ENCODE measurements around the gene GOLPH3L. TPM values are rescaled to one million over a fixed set of nuclear protein-coding genes. Genes with fewer than 3 reads are reported as not detected.
"Not testable (repeated sequence)": the region's sequence is repeated elsewhere in the genome, so short reads cannot be mapped to it uniquely, and the experiment has no call there.

The GOLPH3L gene
- total RNA-seq, 1 experiment from 2014 or later = 14.1 TPM

DNA sequence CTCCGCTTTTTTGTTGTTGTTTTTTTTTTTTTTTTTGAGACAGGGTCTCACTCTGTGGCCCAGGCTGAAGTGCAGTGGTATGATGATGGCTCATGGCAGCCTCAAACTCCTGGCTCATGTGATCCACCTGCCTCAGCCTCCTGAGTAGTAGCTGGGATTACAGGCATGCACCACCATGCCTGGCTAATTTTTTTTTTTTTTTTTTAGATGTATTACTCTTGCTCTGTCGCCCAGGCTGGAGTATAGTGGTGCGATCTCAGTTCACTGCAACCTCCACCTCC, 91.6 kb downstream of the GOLPH3L start:
- peaks cover 20% of the 10 kb centered on the region for H3K36me3 ChIP-seq
- not testable (repeated sequence) for H3K4me3 ChIP-seq, DNase-seq, H3K9me3 ChIP-seq, H3K27me3 ChIP-seq

DNA sequence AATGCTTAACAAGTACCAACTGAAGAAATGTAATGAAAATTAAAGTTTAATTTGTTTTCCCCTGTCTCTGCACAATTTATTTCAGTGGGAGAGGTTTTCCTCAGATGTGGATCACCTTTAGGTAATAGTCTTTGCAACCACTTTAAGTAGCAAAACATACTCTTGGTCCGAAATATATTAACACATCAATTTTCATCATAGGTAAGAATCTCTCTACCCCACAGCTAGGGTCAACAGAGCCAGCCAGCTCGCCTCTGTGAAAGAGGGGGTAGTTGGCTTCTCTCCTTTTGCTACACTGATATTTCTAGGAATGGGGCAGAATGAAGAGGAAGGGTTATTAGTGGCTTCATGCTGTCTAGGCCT, 92.7 kb downstream of the GOLPH3L start:
- H3K27me3 ChIP-seq = no peaks in the 10 kb centered on the region
- no peak for DNase-seq
- no peak overlapping the region for H3K4me3 ChIP-seq
- H3K36me3 ChIP-seq = peaks cover 21% of the 10 kb centered on the region
- no peaks in the 10 kb centered on the region for H3K9me3 ChIP-seq

DNA sequence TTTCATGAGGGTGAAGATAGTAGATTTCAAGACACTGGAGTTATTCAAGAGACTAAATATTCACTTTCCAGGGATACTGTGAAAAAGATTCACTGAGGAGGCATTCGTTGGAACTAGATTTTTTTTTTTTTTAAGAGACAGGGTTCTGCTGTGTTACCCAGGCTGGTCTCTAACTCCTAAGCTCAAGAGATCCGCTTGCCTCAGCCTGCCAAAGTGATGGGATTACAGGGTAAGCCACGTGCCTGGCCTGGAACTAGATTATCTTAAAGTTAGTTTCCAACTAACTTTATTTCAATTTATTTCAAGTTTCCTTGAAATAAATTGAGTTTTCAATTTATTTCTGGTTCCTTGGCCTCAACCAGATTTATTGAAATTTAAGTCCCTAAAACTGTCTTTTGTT, 93.2 kb downstream of the GOLPH3L start:
- no peak for DNase-seq
- Histone ChIP-seq H3K9me3 (no peaks in the 10 kb centered on the region), H3K36me3 (peaks cover 17% of the 10 kb centered on the region), H3K27me3 (no peaks in the 10 kb centered on the region), H3K4me3 (no peak overlapping the region)

DNA sequence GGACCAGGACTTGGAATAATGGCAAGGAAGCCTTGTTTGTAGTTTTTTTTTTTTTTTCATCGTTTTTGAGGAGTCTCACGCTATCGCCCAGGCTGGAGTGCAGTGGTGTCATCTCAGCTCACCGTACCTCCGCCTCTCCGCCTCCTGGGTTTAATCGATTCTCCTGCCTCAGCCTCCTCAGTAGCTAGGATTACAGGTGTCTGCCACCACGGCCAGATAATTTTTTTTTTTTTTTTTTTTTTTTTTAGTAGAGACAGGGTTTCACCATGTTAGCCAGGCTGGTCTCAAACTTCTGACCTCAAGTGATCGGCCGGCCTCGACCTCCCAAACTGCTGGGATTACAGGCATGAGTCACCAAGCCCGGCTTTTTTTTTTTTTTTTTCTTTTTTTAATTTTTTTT, 94.6 kb downstream of the GOLPH3L start:
- H3K4me3 ChIP-seq, DNase-seq, H3K9me3 ChIP-seq, H3K27me3 ChIP-seq: not testable (repeated sequence)
- peaks cover 19% of the 10 kb centered on the region for H3K36me3 ChIP-seq

DNA sequence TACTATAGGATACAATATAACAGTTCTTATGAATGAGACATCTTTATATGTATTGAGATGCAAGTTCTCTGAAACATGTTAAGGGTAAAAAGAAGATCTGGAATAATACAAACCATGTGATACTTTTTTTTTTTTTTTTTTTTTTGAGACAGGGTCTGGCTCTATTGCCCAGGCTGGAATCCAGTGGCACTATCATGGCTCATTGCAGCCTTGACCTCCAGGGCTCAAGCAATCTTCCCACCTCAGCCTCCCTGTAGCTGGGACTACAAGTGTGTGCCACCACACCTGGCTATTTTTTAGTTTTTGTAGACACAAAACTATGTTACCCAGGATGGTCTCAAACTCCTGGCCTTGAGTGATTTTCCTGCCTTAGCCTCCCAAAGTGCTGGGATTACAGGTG, 95.4 kb downstream of the GOLPH3L start:
- Histone ChIP-seq H3K9me3 (no peaks in the 10 kb centered on the region), H3K36me3 (peaks cover 18% of the 10 kb centered on the region), H3K27me3 (no peaks in the 10 kb centered on the region), H3K4me3 (no peak overlapping the region)
- no peak for DNase-seq

DNA sequence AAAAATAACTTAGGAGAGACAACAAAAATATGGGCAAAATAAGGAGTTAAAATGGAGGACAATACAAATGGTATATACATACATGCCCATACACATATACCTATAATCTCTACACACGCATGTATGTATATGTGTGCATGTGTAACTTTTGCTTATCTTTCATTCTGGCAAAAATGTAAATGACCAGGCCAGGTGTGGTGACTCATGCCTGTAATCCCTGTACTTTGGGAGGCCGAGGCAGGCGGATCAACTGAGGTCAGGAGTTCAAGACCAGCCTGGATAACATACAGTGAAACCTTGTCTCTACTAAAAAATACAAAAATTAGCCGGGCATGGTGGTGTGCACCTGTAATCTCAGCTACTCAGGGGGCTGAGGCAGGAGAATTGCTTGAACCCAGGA, 98.6 kb downstream of the GOLPH3L start:
- not testable (repeated sequence) for H3K9me3 ChIP-seq, DNase-seq, H3K4me3 ChIP-seq, H3K27me3 ChIP-seq
- peaks cover 10% of the 10 kb centered on the region for H3K36me3 ChIP-seq

DNA sequence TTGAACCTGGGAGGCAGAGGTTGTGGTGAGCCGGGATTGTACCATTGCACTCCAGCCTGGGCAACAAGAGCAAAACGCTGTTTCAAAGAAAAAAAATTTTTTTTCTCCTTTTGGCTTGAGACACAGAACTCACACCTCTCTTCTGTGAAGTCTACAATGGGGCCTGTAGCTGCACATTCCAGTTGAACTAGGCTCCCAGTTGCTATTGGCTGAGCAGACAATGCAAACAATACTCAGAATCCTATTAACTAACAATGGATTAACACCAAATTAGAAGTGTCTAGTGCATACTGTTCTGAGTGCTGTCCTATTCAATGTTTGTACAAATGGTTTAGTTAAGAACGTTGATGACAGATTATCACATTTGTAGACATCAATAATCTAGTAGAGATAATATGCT, 100.0 kb downstream of the GOLPH3L start:
- DNase-seq = no peak
- Histone ChIP-seq H3K27me3 (no peaks in the 10 kb centered on the region), H3K4me3 (no peak overlapping the region), H3K36me3 (peaks cover 10% of the 10 kb centered on the region), H3K9me3 (no peaks in the 10 kb centered on the region)

Other genes with a start within 250 kb of the GOLPH3L start
- gene TARS2, start 209.7 kb downstream of the GOLPH3L start, total RNA-seq (2014; rRNA removed; shearing (Covaris generic); ENCODE audit: low replicate concordance) = 14.7 and 15.4 TPM in 2 replicates
- 9.9 and 13.8 TPM in 2 replicates for gene ECM1, start 189.0 kb downstream of the GOLPH3L start, total RNA-seq (2014; rRNA removed; shearing (Covaris generic); ENCODE audit: low replicate concordance)
- not detected in 2 replicates for gene FALEC, start 181.4 kb downstream of the GOLPH3L start, total RNA-seq (2014; rRNA removed; shearing (Covaris generic); ENCODE audit: low replicate concordance)
- gene ADAMTSL4, start 147.7 kb downstream of the GOLPH3L start, total RNA-seq (2014; rRNA removed; shearing (Covaris generic); ENCODE audit: low replicate concordance) = 3.3 and 3.5 TPM in 2 replicates
- 148 and 184 TPM in 2 replicates for gene MCL1, start 117.5 kb downstream of the GOLPH3L start, total RNA-seq (2014; rRNA removed; shearing (Covaris generic); ENCODE audit: low replicate concordance)
- gene ENSA, start 67.5 kb downstream of the GOLPH3L start, total RNA-seq (2014; rRNA removed; shearing (Covaris generic); ENCODE audit: low replicate concordance) = 172 and 256 TPM in 2 replicates
- 0.95 TPM in 1 of 2 replicates, not detected in the other for gene HORMAD1, start 23.7 kb upstream of the GOLPH3L start, total RNA-seq (2014; rRNA removed; shearing (Covaris generic); ENCODE audit: low replicate concordance)
- gene CTSS, start 68.6 kb upstream of the GOLPH3L start, total RNA-seq (2014; rRNA removed; shearing (Covaris generic); ENCODE audit: low replicate concordance) = 0.49 TPM in 1 of 2 replicates, not detected in the other
- 0.92 and 2.3 TPM in 2 replicates for gene CTSK, start 111.1 kb upstream of the GOLPH3L start, total RNA-seq (2014; rRNA removed; shearing (Covaris generic); ENCODE audit: low replicate concordance)
- 7.3 and 13.7 TPM in 2 replicates for gene ARNT, start 179.4 kb upstream of the GOLPH3L start, total RNA-seq (2014; rRNA removed; shearing (Covaris generic); ENCODE audit: low replicate concordance)
- gene CTXND2, start 190.0 kb upstream of the GOLPH3L start, total RNA-seq (2014; rRNA removed; shearing (Covaris generic); ENCODE audit: low replicate concordance) = not detected in 2 replicates
- gene SETDB1, start 229.2 kb upstream of the GOLPH3L start, total RNA-seq (2014; rRNA removed; shearing (Covaris generic); ENCODE audit: low replicate concordance) = 23.5 and 49.2 TPM in 2 replicates

Data from MG63 (cell line).